H1 (cell line): ENCODE results near the gene GNAI2. TPM values are rescaled to one million over a fixed set of nuclear protein-coding genes. Genes with fewer than 3 reads are reported as not detected.

ENCODE experiments used
- ATF2 ChIP-seq: IDR thresholded peaks from 2 replicates; pipeline ENCODE4 v1.6.1; 2012; ENCODE audit warnings: low read length, inconsistent platforms
- CBX5 ChIP-seq: fragments of 300-800, 300-1000 bp; sonication (generic); IDR thresholded peaks from 2 replicates; pipeline ENCODE4 v1.7.1; 2016; ENCODE audit warnings: antibody characterized with exemption, low read length, low read depth
- EZH2 ChIP-seq: fragments of 200-600 bp; sonication (generic); IDR thresholded peaks from 2 replicates; pipeline ENCODE4 v1.7.1; 2012; ENCODE audit warnings: low read depth, mild to moderate bottlenecking, moderate library complexity, low read length, inconsistent platforms; ENCODE audit not compliant: severe bottlenecking
- GTF2F1 ChIP-seq: IDR thresholded peaks from 2 replicates; pipeline ENCODE4 v1.6.1; 2012; ENCODE audit warnings: low read depth, low read length, improper control_type of control experiment, borderline replicate concordance
- HDAC2 ChIP-seq, 2 experiments: fragments of 300-600 bp in 1 of 2; sonication (generic) in 1 of 2; IDR thresholded peaks; 2 replicates each; pipeline ENCODE4 v1.6.1; 2011 to 2012; ENCODE audit warnings: low read depth in 2 of 2, low read length in 2 of 2, mild to moderate bottlenecking in 2 of 2, moderate library complexity in 2 of 2, borderline replicate concordance in 1 of 2, inconsistent platforms in 1 of 2
- HDAC6 ChIP-seq: IDR thresholded peaks from one replicate; pipeline ENCODE4 v1.7.1; 2012; ENCODE audit warnings: low read depth, mild to moderate bottlenecking, inconsistent platforms, low read length, moderate library complexity
- JUN ChIP-seq: IDR thresholded peaks from 2 replicates; pipeline ENCODE4 v1.6.1; 2011; ENCODE audit warnings: low read depth, mild to moderate bottlenecking, improper control_type of control experiment, low read length
- KDM5A ChIP-seq: fragments of 200-600 bp; IDR thresholded peaks from 2 replicates; pipeline ENCODE4 v1.7.1; 2012; ENCODE audit warnings: mild to moderate bottlenecking, low read length, inconsistent platforms, mixed read lengths
- PHF8 ChIP-seq: fragments of 200-600 bp; sonication (generic); conservative IDR thresholded peaks from 2 replicates; pipeline ENCODE4 v1.7.1; 2012; ENCODE audit warnings: low read depth, mild to moderate bottlenecking, inconsistent platforms, low read length, moderate library complexity
- POLR2A ChIP-seq, 2 experiments: IDR thresholded peaks; 1 replicate in 1 of 2; 2 replicates in 1 of 2; pipeline ENCODE4 v1.6.1; 2011; ENCODE audit warnings: low read depth in 2 of 2, low read length in 2 of 2, mild to moderate bottlenecking in 2 of 2; ENCODE audit errors: control extremely low read depth in 1 of 2
- RBBP5 ChIP-seq: IDR thresholded peaks from 2 replicates; pipeline ENCODE4 v1.7.1; 2012; ENCODE audit warnings: low read depth, mild to moderate bottlenecking, inconsistent platforms, low read length, moderate library complexity, borderline replicate concordance
- RFX5 ChIP-seq: IDR thresholded peaks from 2 replicates; pipeline ENCODE4 v1.6.1; 2011; ENCODE audit warnings: low read depth, low read length, improper control_type of control experiment, borderline replicate concordance
- RNF2 ChIP-seq: fragments of 200-900, 300-1000 bp; sonication (generic); IDR thresholded peaks from 2 replicates; pipeline ENCODE4 v1.7.1; 2016; ENCODE audit warnings: borderline replicate concordance, low read depth, mild to moderate bottlenecking, antibody characterized with exemption, low read length; ENCODE audit not compliant: poor library complexity, severe bottlenecking; ENCODE audit errors: missing control alignments
- RXRA ChIP-seq: IDR thresholded peaks from 2 replicates; pipeline ENCODE4 v1.6.1; 2011; ENCODE audit warnings: low read depth, mild to moderate bottlenecking, low read length, moderate library complexity; ENCODE audit not compliant: insufficient read depth
- SAP30 ChIP-seq: fragments of 300-600 bp; sonication (generic); IDR thresholded peaks from 2 replicates; pipeline ENCODE4 v1.7.1; 2012; ENCODE audit warnings: low read length, moderate library complexity, mild to moderate bottlenecking, inconsistent platforms; ENCODE audit not compliant: insufficient read depth, insufficient replicate concordance
- SP1 ChIP-seq: IDR thresholded peaks from 2 replicates; pipeline ENCODE4 v1.6.1; 2011; ENCODE audit warnings: low read depth, low read length
- SP2 ChIP-seq: IDR thresholded peaks from 2 replicates; pipeline ENCODE4 v1.6.1; 2012; ENCODE audit warnings: mild to moderate bottlenecking, low read length, inconsistent platforms
- SP4 ChIP-seq: IDR thresholded peaks from 2 replicates; pipeline ENCODE4 v1.6.1; 2012; ENCODE audit warnings: low read length, inconsistent platforms
- TAF7 ChIP-seq: optimal IDR thresholded peaks from 2 replicates; pipeline ENCODE3; 2011; ENCODE audit warnings: low read depth, mild to moderate bottlenecking, inconsistent platforms, low read length, moderate library complexity, borderline replicate concordance
- polyA plus RNA-seq, 7 experiments: library from polyadenylated mRNA; depleted of rRNA in 3 of 7; stranded (reverse) in 5 of 7; unstranded in 2 of 7; fragments of >200 nt in 5 of 7; fragments of 200-250 nt in 2 of 7; gene quantifications; 1 replicate in 5 of 7; 2 replicates in 1 of 7; 4 replicates in 1 of 7; pipeline versions ENCODE4 v1.2.1 to v1.2.3, GENCODE V29; 2011 to 2013; ENCODE audit warnings: missing spikeins in 2 of 7, mixed read lengths in 2 of 7
- total RNA-seq: library from RNA; stranded (reverse); fragmentation: NEBNext Ultra II Directional; extraction: Animal tissue kit (Norgen Biotek cat#: 25700); gene quantifications from 2 replicates; pipeline ENCODE4 v1.2.1, GENCODE V29; 2021
- TF ChIP-seq, protein P1 (sequence below): IDR thresholded peaks from 2 replicates; pipeline ENCODE4 v1.6.1; 2011; ENCODE audit warnings: low read length, improper control_type of control experiment

GNAI2 gene
- total and polyA plus RNA-seq, 2 of the 8 experiments (the other 6 are each of a cell fraction or from before 2014, with no cell fraction given): 168 to 539 TPM

- TF ChIP-seq EZH2: no peak
- TF ChIP-seq, protein P1, sequence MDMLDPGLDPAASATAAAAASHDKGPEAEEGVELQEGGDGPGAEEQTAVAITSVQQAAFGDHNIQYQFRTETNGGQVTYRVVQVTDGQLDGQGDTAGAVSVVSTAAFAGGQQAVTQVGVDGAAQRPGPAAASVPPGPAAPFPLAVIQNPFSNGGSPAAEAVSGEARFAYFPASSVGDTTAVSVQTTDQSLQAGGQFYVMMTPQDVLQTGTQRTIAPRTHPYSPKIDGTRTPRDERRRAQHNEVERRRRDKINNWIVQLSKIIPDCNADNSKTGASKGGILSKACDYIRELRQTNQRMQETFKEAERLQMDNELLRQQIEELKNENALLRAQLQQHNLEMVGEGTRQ: no peak
- TF ChIP-seq ATF2: 0 out of 2 replicates have a peak, but pooled peaks have one; percentile 24
- TF ChIP-seq RXRA: no peak
- TF ChIP-seq SP1: peak; percentile 37; the same call in 1 of the 2 replicates
- no peak for TF ChIP-seq TAF7
- TF ChIP-seq HDAC6: no peak
- TF ChIP-seq HDAC2 (IDR thresholded peaks at IDR 0.05; ENCODE audit: borderline replicate concordance in 1 of 2, low read depth in 2 of 2, low read length in 2 of 2): peak; percentile 91 to 95; a peak in 2 of 4 replicates
- TF ChIP-seq RFX5: no peak
- peak; percentile 88 for TF ChIP-seq SP4
- 0 out of 2 replicates have a peak, but pooled peaks have one; percentile 64 for TF ChIP-seq PHF8
- TF ChIP-seq CBX5: no peak
- TF ChIP-seq RNF2: no peak
- no peak for TF ChIP-seq GTF2F1
- TF ChIP-seq RBBP5: no peak; the same call in 1 of the 2 replicates
- TF ChIP-seq SP2: no peak
- TF ChIP-seq SAP30: no peak
- TF ChIP-seq POLR2A (IDR thresholded peaks at IDR 0.05; ENCODE audit: control extremely low read depth in 1 of 2, low read depth in 2 of 2, low read length in 2 of 2): peak in 1 of 2 experiments; percentile 66; a peak in 1 of 3 replicates
- TF ChIP-seq KDM5A: no peak
- no peak for TF ChIP-seq JUN
These were observed 63.0 kb downstream of the GNAI2 start, which contains the start of the genes HYAL3 and NAA80 (continued) for GRCh38 chr3:50298836-50299637.
